Limb (tissue), 2 donors: ENCODE data around the gene DDX11.
"Not testable (repeated sequence)": the region's sequence is repeated elsewhere in the genome, so short reads cannot be mapped to it uniquely, and the experiment has no call there.

Experiments
- DNase-seq, 2 donors: peaks; one replicate each; pipeline ENCODE4 v3.0.0-alpha.2; 2016; ENCODE audit errors: extremely low spot score in 2 of 2

Gene DDX11

DNA sequence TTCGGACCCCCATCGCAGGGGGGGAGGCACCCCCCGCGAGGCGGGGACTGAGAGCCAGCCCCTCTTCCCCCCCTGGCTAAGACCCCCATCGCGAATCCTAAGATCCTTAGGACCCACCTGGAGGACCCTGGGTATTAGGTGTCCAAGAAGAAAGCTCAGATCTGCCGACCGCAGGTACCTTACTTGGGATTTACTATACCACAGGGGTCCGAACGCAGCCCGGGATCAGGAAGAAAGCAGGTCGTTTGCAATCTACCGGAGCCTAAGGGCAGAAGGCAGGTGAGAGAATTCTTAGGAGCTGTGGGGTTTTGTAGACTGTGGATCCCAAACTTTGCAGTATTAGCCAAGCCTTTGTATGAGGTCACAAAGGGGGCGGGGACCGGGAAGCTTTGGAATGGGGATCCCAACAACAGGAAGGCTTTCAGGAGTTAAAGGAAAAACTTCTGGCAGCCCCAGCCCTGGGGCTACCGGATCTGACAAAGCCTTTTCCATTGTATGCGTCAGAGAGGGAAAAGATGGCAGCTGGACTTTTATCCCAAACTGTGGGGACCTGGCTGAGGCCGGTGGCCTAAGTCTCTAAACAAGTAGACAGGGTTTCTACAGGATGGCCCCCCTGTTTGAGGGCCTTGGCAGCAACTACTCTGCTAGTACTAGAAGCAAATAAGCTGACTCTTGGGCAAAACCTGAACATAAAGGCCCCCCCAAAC lies 47.5 kb downstream of the DDX11 start:
- DNase-seq, result peak in 1 of 2 donors; percentile 23

DNA sequence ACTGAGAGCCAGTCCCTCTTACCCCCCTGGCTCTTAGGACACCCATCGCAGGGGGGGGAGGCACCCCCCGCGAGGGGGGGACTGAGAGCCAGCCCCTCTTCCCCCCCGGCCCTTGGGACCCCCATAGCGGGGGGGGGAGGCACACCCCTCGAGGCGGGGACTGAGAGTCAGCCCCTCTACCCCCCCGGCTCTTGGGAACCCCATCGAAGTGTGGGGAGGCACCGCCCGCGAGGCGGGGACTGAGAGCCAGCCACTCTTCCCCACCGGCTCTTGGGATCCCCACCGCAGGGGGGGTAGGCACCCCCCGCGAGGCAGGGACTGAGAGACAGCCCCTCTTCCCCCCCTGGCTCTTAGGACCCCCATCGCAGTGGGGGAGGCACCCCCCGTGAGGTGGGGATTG lies 48.8 kb downstream of the DDX11 start:
- DNase-seq, result peak in 1 of 2 donors; percentile 23

DNA sequence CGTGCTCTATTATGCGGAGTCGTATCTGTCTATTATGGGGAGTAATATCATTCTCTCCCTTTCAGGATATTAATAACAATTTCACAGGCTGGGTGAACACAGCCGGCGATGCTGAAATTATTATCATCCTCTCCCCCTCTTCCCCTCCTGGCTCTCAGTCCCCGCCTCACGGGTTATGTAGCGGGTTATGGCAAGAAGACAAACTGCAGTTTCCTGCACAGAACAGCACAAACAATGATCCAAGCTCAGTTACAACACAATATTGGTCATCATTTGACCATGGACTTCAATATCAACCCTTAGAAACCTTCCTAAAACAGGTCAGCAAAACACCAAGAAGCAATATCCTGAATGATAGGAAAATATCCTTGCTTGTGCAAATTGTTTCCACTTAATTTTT lies 50.5 kb downstream of the DDX11 start:
- DNase-seq, result not testable (repeated sequence)

DNA sequence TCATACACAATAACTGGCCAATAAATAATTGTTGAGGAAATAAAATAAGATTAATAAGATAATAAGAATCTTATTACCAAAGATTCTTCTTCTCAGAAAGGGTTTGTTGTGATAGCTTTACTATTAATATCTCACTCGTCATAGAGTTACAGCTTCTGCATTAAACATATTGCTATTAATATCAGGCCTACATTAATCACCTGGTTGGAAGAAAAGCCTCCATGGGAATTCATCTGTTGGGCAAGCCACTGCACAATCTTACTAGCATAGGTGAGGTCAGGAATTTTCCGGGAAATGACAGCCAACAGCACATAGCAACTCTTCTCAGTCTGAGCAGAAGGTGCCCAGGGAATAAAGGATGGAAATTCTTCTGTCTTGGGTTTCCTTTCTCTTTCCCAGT lies 51.5 kb downstream of the DDX11 start:
- not testable (repeated sequence) for DNase-seq

DNA sequence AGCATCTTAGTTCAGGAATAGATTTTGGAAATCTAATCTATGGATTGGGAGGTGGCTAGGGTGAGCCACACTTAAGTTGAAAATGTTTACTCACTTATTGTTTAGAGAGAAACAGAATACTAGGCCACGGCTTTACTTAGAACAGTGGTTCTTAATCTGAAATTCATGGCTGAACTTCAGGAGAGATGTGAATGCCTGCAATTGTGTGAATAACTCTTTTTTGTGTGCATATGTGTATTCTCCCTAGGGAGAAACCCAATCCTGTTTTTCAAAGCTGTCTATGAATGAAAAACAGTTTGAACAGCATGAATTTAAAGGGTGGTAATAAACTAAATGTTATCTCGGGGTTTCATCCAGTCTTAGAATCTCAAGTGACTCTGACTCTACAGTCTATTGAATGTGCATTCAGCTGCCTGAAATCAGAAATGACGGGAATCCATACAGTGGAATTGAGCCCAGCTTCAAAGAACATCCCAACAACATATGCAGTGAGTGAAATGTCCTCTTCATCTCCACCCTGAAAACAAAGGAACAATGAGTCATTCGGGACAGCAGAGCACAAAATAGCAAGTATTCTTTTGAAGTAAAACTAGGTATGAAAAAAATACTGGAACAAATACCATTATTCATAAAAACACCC lies 53.7 kb downstream of the DDX11 start:
- DNase-seq, result not testable (repeated sequence)

DNA sequence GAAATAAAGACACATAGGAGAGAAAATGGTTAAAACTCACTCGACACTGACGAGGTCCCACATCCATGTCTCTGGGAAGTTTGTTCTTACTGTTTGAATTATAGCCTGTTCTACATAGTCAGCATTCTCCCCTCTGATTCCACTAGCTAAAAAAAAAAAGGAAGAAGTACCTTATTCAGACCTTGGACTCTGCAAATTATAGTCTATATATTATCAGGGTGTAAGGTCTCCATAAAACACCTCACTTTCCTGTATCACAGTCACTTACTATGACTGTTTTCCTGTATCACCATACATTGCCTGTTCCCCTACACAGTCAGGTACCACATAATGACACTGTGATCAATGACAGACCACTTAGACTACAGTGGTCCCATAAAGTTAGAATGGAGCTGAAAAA lies 62.9 kb downstream of the DDX11 start:
- DNase-seq, result not testable (repeated sequence)

DNA sequence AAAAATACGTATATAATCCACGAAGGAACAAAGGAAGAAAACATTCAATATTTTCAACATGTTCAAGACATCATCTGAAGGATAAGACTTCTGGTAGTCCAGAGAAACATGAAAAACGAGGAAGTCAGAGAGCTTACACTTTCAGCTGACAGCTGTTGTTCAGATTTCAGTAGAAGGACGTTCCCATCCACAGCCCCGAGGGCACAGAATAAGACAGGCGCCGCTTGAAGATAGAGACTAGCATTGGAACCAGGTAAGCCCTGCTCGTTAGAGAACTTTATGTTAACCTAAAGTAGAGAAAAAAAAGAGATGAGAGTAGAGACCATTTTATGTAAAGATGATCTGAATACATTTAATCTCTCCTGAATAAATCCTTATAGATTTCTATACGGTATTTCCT lies 71.1 kb downstream of the DDX11 start:
- DNase-seq, result not testable (repeated sequence)

DNA sequence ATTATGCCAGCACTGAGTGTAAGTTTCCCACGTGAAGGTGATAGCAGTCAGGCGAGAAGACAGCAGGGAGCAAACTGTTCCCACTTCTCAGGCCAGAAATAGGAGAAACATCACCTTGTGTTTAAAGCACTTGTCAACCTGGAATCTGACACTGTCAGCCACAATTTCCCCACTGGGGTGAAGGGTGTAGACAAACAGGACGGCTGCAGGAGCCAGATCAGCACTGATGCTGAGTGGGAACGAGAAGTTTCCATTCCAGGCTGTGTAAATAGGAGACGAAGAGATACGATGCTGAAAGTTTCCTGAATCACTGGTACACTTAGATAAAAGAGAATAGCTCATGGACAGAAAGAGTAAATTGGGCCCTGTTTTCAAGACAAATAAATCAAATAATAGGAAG lies 71.6 kb downstream of the DDX11 start:
- not testable (repeated sequence) for DNase-seq

DNA sequence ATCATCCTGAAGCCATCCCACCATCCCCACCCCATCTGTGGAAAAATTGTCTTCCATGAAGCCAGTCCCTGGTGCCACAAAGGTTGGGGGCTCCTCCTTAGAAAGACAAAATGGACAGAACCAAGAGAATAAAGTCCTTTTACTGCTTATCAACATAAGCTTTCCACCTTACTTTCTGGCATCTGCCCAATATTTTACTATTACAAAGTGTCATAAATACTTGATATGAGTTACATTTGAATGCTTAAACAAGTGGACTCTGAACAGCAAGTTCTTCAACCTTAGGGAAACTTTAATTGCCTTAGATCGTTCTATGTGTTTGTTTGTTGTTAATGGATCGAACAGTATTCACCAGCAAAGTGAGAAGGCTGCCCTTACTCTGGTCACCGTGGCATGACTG lies 73.8 kb downstream of the DDX11 start:
- not testable (repeated sequence) for DNase-seq

DNA sequence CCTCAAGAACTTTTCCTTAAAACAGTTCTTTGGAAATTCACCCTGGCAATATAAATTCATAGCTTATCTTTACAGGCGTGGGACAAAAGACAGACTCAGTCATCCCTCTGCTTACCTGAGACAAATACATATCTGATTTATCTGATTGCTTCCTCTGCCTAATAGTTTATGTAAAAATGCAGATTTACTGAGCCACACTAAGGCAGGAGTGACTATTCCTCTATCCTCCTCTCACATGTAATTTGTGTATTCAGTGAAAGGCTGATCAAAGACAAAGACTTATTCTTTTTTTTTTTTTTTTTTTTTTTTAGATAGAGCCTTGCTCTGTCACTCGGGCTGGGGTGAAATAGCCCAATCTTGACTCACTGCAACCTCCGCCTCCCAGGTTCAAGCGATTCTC lies 77.1 kb downstream of the DDX11 start:
- DNase-seq, result not testable (repeated sequence)
